ENCODE data around the gene ACSF3. TPM values are rescaled to one million over a fixed set of nuclear protein-coding genes. Genes with fewer than 3 reads are reported as not detected.
"Not testable (repeated sequence)": the region's sequence is repeated elsewhere in the genome, so short reads cannot be mapped to it uniquely, and the experiment has no call there.

ACSF3 gene
- total RNA-seq, 1 donor, result 20.7 TPM

GRCh38 chr16:89187032-89187769, 93.5 kb downstream of the ACSF3 start:
- H3K4me3 ChIP-seq (ENCODE audit: low read depth, low read length), result no peak overlapping the region
- TF ChIP-seq, protein P1, sequence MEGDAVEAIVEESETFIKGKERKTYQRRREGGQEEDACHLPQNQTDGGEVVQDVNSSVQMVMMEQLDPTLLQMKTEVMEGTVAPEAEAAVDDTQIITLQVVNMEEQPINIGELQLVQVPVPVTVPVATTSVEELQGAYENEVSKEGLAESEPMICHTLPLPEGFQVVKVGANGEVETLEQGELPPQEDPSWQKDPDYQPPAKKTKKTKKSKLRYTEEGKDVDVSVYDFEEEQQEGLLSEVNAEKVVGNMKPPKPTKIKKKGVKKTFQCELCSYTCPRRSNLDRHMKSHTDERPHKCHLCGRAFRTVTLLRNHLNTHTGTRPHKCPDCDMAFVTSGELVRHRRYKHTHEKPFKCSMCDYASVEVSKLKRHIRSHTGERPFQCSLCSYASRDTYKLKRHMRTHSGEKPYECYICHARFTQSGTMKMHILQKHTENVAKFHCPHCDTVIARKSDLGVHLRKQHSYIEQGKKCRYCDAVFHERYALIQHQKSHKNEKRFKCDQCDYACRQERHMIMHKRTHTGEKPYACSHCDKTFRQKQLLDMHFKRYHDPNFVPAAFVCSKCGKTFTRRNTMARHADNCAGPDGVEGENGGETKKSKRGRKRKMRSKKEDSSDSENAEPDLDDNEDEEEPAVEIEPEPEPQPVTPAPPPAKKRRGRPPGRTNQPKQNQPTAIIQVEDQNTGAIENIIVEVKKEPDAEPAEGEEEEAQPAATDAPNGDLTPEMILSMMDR (IDR thresholded peaks at IDR 0.05; ENCODE audit: insufficient read depth, low read depth, low read length), result no peak
- DNase-seq (ENCODE audit: low read depth), result peak; percentile 22

GRCh38 chr16:89187770-89188392, 94.2 kb downstream of the ACSF3 start:
- TF ChIP-seq, protein P1 (IDR thresholded peaks at IDR 0.05; ENCODE audit: insufficient read depth, low read depth, low read length), result no peak
- DNase-seq (ENCODE audit: low read depth), result no peak
- no peak overlapping the region for H3K4me3 ChIP-seq (ENCODE audit: low read depth, low read length)

- DNase-seq (ENCODE audit: low read depth); H3K4me3 ChIP-seq (ENCODE audit: low read depth, low read length): not testable (repeated sequence)
Observed at GRCh38 chr16:89188471-89189357, 95.1 kb downstream of the ACSF3 start.

GRCh38 chr16:89189358-89190025, 95.8 kb downstream of the ACSF3 start:
- no peak overlapping the region for H3K4me3 ChIP-seq (ENCODE audit: low read depth, low read length)
- no peak for DNase-seq (ENCODE audit: low read depth)
- TF ChIP-seq, protein P1 (IDR thresholded peaks at IDR 0.05; ENCODE audit: insufficient read depth, low read depth, low read length), result no peak

DNA sequence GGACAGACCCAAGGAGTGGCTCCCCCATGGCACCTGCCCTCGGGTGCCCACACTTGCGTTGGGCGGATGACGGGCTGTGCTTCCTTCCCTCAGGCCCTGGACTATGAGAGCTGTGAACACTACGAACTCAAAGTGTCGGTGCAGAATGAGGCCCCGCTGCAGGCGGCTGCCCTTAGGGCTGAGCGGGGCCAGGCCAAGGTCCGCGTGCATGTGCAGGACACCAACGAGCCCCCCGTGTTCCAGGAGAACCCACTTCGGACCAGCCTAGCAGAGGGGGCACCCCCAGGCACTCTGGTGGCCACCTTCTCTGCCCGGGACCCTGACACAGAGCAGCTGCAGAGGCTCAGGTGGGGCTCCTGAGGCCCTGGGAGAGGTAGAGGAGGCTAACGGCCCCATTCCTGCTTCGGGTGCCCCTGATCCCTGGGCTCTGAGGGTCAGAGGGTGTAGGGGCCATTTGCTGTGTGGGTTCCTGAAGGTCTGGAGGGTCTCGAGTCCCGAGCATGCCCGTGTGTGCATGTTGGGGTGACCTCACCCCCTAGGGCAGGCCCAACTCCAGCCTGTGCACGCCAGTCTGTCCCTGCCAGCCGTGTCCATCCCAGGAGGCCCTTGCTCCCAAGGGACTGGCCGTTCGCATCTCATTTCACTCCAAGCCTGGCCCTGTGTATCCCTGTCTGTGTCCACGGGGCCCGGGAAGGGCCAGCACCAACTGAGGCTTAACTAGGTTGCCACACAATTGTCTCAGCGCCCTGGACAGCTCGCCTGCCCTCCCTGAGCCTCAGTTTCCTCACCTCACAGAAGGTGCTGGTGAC, 96.7 kb downstream of the ACSF3 start:
- TF ChIP-seq, protein P1 (IDR thresholded peaks at IDR 0.05; ENCODE audit: insufficient read depth, low read depth, low read length), result no peak
- H3K4me3 ChIP-seq (ENCODE audit: low read depth, low read length), result no peak overlapping the region
- no peak for DNase-seq (ENCODE audit: low read depth)

- TF ChIP-seq, protein P1 (IDR thresholded peaks at IDR 0.05; ENCODE audit: insufficient read depth, low read depth, low read length), result no peak
- DNase-seq (ENCODE audit: low read depth), result no peak
- H3K4me3 ChIP-seq (ENCODE audit: low read depth, low read length), result no peak overlapping the region
Observed at GRCh38 chr16:89191033-89191900, 97.6 kb downstream of the ACSF3 start.

Measured in fibroblast of villous mesenchyme (primary cell).